Calu3 (cell line): ENCODE data around the gene TMEM266. TPM values are rescaled to one million over a fixed set of nuclear protein-coding genes. Genes with fewer than 3 reads are reported as not detected.
A peak's percentile ranks its signal among the peaks of the same experiment; 100 is the strongest.

Experiments used
- BruUV-seq: library from RNA; stranded (reverse); fragments of 400-500 nt; replicated peaks from 2 replicates; lab custom pipeline; 2021; lab: Mats Ljungman, UMichigan
- CTCF ChIA-PET: fragments of 300-600 bp; sonication (Branson Sonifier 250); formaldehyde crosslinking; loops from one replicate; lab custom pipeline; 2022; ENCODE audit warnings: antibody characterized with exemption; lab: Charles Lee
- DNase-seq: peaks from one replicate; pipeline ENCODE4 v3.0.0; 2022
- H3K27ac Mint-ChIP-seq: one replicate; pipeline ENCODE4 v1.8.0; 2022; ENCODE audit warnings: mixed read lengths; ENCODE audit not compliant: unreplicated experiment
- H3K27me3 Mint-ChIP-seq: one replicate; pipeline ENCODE4 v1.8.0; 2022; ENCODE audit warnings: mixed read lengths; ENCODE audit not compliant: unreplicated experiment
- H3K36me3 Mint-ChIP-seq: one replicate; pipeline ENCODE4 v1.8.0; 2022; ENCODE audit warnings: mild to moderate bottlenecking, moderate library complexity, mixed read lengths; ENCODE audit not compliant: insufficient read depth, unreplicated experiment
- H3K4me1 Mint-ChIP-seq: one replicate; pipeline ENCODE4 v1.8.0; 2022; ENCODE audit warnings: mild to moderate bottlenecking, low read depth, mixed read lengths; ENCODE audit not compliant: unreplicated experiment
- H3K4me3 Mint-ChIP-seq: one replicate; pipeline ENCODE4 v1.8.0; 2022; ENCODE audit warnings: mild to moderate bottlenecking, low read depth, moderate library complexity, mixed read lengths; ENCODE audit not compliant: unreplicated experiment
- H3K9me3 Mint-ChIP-seq: one replicate; pipeline ENCODE4 v1.8.0; 2022; ENCODE audit warnings: low read depth, mixed read lengths; ENCODE audit not compliant: unreplicated experiment
- CTCF ChIP-seq: fragments of 200-600 bp; IDR thresholded peaks from one replicate; pipeline ENCODE4 v1.8.0; 2022; ENCODE audit warnings: antibody characterized with exemption; ENCODE audit not compliant: unreplicated experiment
- intact Hi-C: fragments of 100-400 bp; cut with micrococcal nuclease; formaldehyde crosslinking; loops from one replicate; pipeline ENCODE4 v1.10.0; 2022; ENCODE audit not compliant: unreplicated experiment
- total RNA-seq: library from RNA; stranded (reverse); gene quantifications from 2 replicates; pipeline ENCODE4 v1.2.3, GENCODE V29; 2022

The TMEM266 gene
- total RNA-seq, 1 experiment from 2014 or later, result not detected

DNA sequence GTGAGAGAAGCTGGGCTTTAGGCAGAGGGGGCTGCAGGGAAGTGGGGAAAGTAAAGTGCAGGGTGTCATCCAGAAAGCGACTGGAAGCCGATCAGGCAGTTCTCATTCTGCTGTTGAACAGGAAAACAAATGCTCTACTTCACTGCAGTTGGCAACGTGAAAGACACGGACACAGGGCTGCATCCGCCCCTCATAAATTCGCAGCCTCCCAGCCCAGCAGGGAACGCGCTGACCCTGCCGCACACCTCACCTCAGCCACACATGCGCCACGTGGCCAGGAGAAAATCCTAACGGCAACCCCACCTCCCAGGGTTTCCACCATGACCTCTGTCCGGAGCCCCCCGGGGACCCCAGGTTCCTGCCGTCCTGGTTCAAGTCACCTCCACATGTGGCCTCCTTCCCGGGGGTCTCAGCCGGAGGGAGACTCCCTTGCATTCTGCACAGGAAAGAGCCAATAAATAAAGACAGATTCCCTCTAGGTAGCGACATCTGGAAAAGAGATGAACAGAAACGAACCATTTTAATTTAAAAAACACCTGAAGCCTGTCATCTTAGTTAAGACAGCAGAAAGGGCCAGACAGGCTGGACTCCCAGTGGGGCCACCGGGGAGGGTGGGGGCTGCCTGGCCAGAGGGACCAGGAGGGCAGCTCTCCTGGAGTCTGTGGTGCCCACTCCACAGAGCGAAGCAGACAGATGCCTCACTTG lies 118.7 kb downstream of the TMEM266 start:
- Mint-ChIP-seq H3K4me1 (peaks cover 12% of the 10 kb centered on the region), H3K9me3 (no peaks in the 10 kb centered on the region), H3K36me3 (no peaks in the 10 kb centered on the region), H3K27me3 (peaks cover 37% of the 10 kb centered on the region), H3K27ac (peak overlapping the region; percentile 19), H3K4me3 (peak overlapping the region; percentile 1)
- intact Hi-C loops, result no loop called here
- BruUV-seq, result no TSS peak
- CTCF ChIA-PET, result interaction anchor here (0.7 kb wide), 1 partner anchor 28 kb away, joined by 4 read pairs; no protein-coding TSS in a partner anchor
- no peak for DNase-seq
- no peak for TF ChIP-seq CTCF

DNA sequence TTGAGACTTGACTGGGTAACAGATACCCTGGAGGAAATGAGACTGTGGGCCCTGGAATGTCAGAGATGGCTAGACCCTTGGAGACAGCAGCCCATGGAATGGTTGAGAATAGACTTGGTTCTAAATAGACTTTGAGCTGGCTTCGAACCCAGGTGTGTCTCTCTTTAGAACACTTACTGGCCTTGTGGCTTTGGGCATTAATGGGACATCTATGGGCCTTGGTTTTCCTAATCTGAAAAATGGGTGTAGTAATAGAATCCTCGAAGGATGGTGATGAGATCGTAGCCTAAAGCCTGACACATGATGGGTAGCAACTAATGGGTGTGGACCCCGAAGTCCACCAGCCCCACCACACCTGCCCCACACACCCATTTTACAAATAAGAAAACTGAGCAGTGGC lies 119.2 kb downstream of the TMEM266 start:
- CTCF ChIA-PET, result no interaction called here
- Mint-ChIP-seq H3K4me3 (no peak overlapping the region), H3K4me1 (peaks cover 12% of the 10 kb centered on the region), H3K36me3 (no peaks in the 10 kb centered on the region), H3K27ac (no peak overlapping the region), H3K9me3 (no peaks in the 10 kb centered on the region), H3K27me3 (peaks cover 35% of the 10 kb centered on the region)
- BruUV-seq, result no TSS peak
- no peak for TF ChIP-seq CTCF
- intact Hi-C loops, result no loop called here
- DNase-seq, result no peak

- intact Hi-C loops, result no loop called here
- CTCF ChIA-PET, result no interaction called here
- H3K27ac Mint-ChIP-seq, result no peak overlapping the region
- H3K36me3 Mint-ChIP-seq, result no peaks in the 10 kb centered on the region
- no peaks in the 10 kb centered on the region for H3K9me3 Mint-ChIP-seq
- BruUV-seq, result no TSS peak
- H3K4me3 Mint-ChIP-seq, result no peak overlapping the region
- TF ChIP-seq CTCF, result no peak
- H3K4me1 Mint-ChIP-seq, result peaks cover 12% of the 10 kb centered on the region
- H3K27me3 Mint-ChIP-seq, result peaks cover 35% of the 10 kb centered on the region
- DNase-seq, result no peak
Measured at GRCh38 chr15:76180321-76180720, 120.5 kb downstream of the TMEM266 start.

- H3K4me3 Mint-ChIP-seq, result no peak overlapping the region
- DNase-seq, result no peak
- no peak for TF ChIP-seq CTCF
- CTCF ChIA-PET, result no interaction called here
- H3K27ac Mint-ChIP-seq, result no peak overlapping the region
- no TSS peak for BruUV-seq
- H3K36me3 Mint-ChIP-seq, result no peaks in the 10 kb centered on the region
- H3K27me3 Mint-ChIP-seq, result peaks cover 35% of the 10 kb centered on the region
- intact Hi-C loops, result no loop called here
- no peaks in the 10 kb centered on the region for H3K9me3 Mint-ChIP-seq
- peaks cover 12% of the 10 kb centered on the region for H3K4me1 Mint-ChIP-seq
Measured at GRCh38 chr15:76181705-76182107, 121.9 kb downstream of the TMEM266 start.
